Endothelial cell of umbilical vein (primary cell): ENCODE data around the gene PPP5C. TPM values are rescaled to one million over a fixed set of nuclear protein-coding genes. Genes with fewer than 3 reads are reported as not detected.

Experiments used
- BruUV-seq: library from RNA; stranded (reverse); fragments of 400-500 nt; replicated peaks from 2 replicates; lab custom pipeline; 2021; lab: Mats Ljungman, UMichigan
- CTCF ChIA-PET: fragments of 300-600, 350-600 bp; sonication (Branson Sonifier 250); formaldehyde crosslinking; loops from one replicate; lab custom pipeline; 2021; ENCODE audit warnings: antibody characterized with exemption, inconsistent platforms; lab: Charles Lee
- POLR2A ChIA-PET: fragments of 300-600, 350-600 bp; sonication (Branson Sonifier 250); formaldehyde crosslinking; loops from one replicate; lab custom pipeline; 2021; ENCODE audit warnings: antibody characterized with exemption, inconsistent platforms; lab: Charles Lee
- DNase-seq: peaks from one replicate; pipeline ENCODE4 v3.0.0-alpha.2; 2011; ENCODE audit warnings: low read depth, low spot score
- FAIRE-seq: peaks from 2 replicates; lab custom pipeline; 2011; peaks lifted over from hg19 to GRCh38; lab: Jason Lieb, UNC
- H2AFZ ChIP-seq: 2 replicates; pipeline ENCODE4 v1.6.0; 2012; ENCODE audit warnings: low read depth, low read length, control low read depth, inconsistent platforms
- H3K27ac ChIP-seq: 2 replicates; pipeline ENCODE4 v1.5.1; 2011; ENCODE audit warnings: low read depth, mild to moderate bottlenecking, control low read depth, low read length, moderate library complexity; ENCODE audit not compliant: insufficient read depth
- H3K27me3 ChIP-seq, 2 experiments: 2 replicates each; pipeline versions ENCODE4 v1.6.0 to v1.6.1; 2011; ENCODE audit warnings: low read length in 2 of 2, mixed read lengths in 1 of 2; ENCODE audit not compliant: control insufficient read depth in 2 of 2, insufficient read depth in 2 of 2
- H3K36me3 ChIP-seq, 2 experiments: 2 replicates in 1 of 2; 3 replicates in 1 of 2; pipeline ENCODE4 v1.5.1; 2011; ENCODE audit warnings: low read length in 2 of 2, mild to moderate bottlenecking in 1 of 2, moderate library complexity in 1 of 2; ENCODE audit not compliant: control insufficient read depth in 2 of 2, insufficient read depth in 2 of 2; ENCODE audit errors: extremely low read depth in 1 of 2
- H3K4me1 ChIP-seq: 3 replicates; pipeline ENCODE4 v1.5.1; 2011; ENCODE audit warnings: mild to moderate bottlenecking, low read length; ENCODE audit not compliant: control insufficient read depth, insufficient read depth; ENCODE audit errors: extremely low read depth
- H3K4me2 ChIP-seq: 2 replicates; pipeline ENCODE4 v1.6.1; 2011; ENCODE audit warnings: low read length, control low read depth, mixed read lengths; ENCODE audit not compliant: insufficient read depth
- H3K4me3 ChIP-seq, 3 experiments: fragments of 200-600 bp in 1 of 3; sonication (generic), shearing (Covaris generic) in 1 of 3; replicated peaks in 1 of 3; 2 replicates each; pipeline ENCODE4 v1.5.1; 2011 to 2016; ENCODE audit warnings: control low read depth in 3 of 3, low read length in 3 of 3, mild to moderate bottlenecking in 2 of 3, inconsistent platforms in 1 of 3, low read depth in 1 of 3, moderate library complexity in 1 of 3; ENCODE audit not compliant: insufficient read depth in 1 of 3
- H3K79me2 ChIP-seq: 2 replicates; pipeline ENCODE4 v1.6.0; 2012; ENCODE audit warnings: low read length, inconsistent platforms; ENCODE audit not compliant: control insufficient read depth, insufficient read depth
- H3K9ac ChIP-seq: replicated peaks from 2 replicates; pipeline ENCODE3; 2011; ENCODE audit warnings: low read length, control low read depth; ENCODE audit not compliant: insufficient read depth; ENCODE audit errors: extremely low read depth
- H3K9me1 ChIP-seq: replicated peaks from 3 replicates; pipeline ENCODE4 v1.6.0; 2011; ENCODE audit warnings: mild to moderate bottlenecking, low read length; ENCODE audit not compliant: control insufficient read depth, insufficient read depth; ENCODE audit errors: extremely low read depth
- H3K9me3 ChIP-seq: replicated peaks from 2 replicates; pipeline ENCODE4 v1.5.1; 2012; ENCODE audit warnings: low read length, inconsistent platforms; ENCODE audit not compliant: control insufficient read depth, insufficient read depth
- H4K20me1 ChIP-seq: replicated peaks from 2 replicates; pipeline ENCODE3; 2011; ENCODE audit warnings: mild to moderate bottlenecking, low read length; ENCODE audit not compliant: control insufficient read depth, insufficient read depth; ENCODE audit errors: extremely low read depth
- CTCF ChIP-seq, 2 donors: IDR thresholded peaks; 1 replicate in 1 of 2; 2 replicates in 1 of 2; pipeline ENCODE4 v1.5.1; 2011; ENCODE audit warnings: low read length in 2 of 2, mild to moderate bottlenecking in 2 of 2, moderate library complexity in 2 of 2, control low read depth in 1 of 2, inconsistent platforms in 1 of 2, low read depth in 1 of 2; ENCODE audit not compliant: insufficient read depth in 1 of 2; ENCODE audit errors: extremely low read depth in 1 of 2
- EZH2 ChIP-seq: IDR thresholded peaks from 2 replicates; pipeline ENCODE4 v1.6.1; 2012; ENCODE audit warnings: borderline replicate concordance, low read depth, mild to moderate bottlenecking, moderate library complexity, low read length, inconsistent platforms; ENCODE audit not compliant: severe bottlenecking
- FOS ChIP-seq: IDR thresholded peaks from 2 replicates; pipeline ENCODE4 v1.6.1; 2011; ENCODE audit warnings: mild to moderate bottlenecking, low read length, moderate library complexity, borderline replicate concordance; ENCODE audit not compliant: insufficient read depth
- GATA2 ChIP-seq: IDR thresholded peaks from 2 replicates; pipeline ENCODE4 v1.7.0; 2011; ENCODE audit warnings: low read depth, mild to moderate bottlenecking, moderate library complexity, mixed read lengths, low read length; ENCODE audit not compliant: insufficient read length, insufficient read depth
- JUN ChIP-seq: IDR thresholded peaks from 2 replicates; pipeline ENCODE4 v1.6.1; 2011; ENCODE audit warnings: borderline replicate concordance, low read depth; ENCODE audit not compliant: insufficient read length, insufficient read depth
- MAX ChIP-seq: IDR thresholded peaks from 2 replicates; pipeline ENCODE4 v1.6.1; 2011; ENCODE audit not compliant: insufficient read depth, insufficient read length
- MYC ChIP-seq: IDR thresholded peaks from one replicate; pipeline ENCODE4 v1.6.1; 2011; ENCODE audit warnings: mild to moderate bottlenecking, low read depth, low read length
- POLR2A ChIP-seq: IDR thresholded peaks from 2 replicates; pipeline ENCODE4 v1.6.1; 2012; ENCODE audit warnings: low read depth, mild to moderate bottlenecking, control low read depth, low read length
- POLR2AphosphoS5 ChIP-seq: IDR thresholded peaks from 2 replicates; pipeline ENCODE4 v1.6.1; 2012; ENCODE audit warnings: low read depth, mild to moderate bottlenecking, control low read depth, low read length, moderate library complexity; ENCODE audit not compliant: insufficient read depth
- dilution Hi-C: fragments of 300-500 bp; cut with MboI; formaldehyde crosslinking; loops from one replicate; pipeline ENCODE4 v1.15.0; 2019; ENCODE audit warnings: low sequenced_read_pairs; ENCODE audit not compliant: extremely low pct_ligation_motif_present
- intact Hi-C: fragments of 100-400 bp; cut with micrococcal nuclease; formaldehyde crosslinking; loops from one replicate; pipeline ENCODE4 v1.10.0; 2022
- polyA plus RNA-seq, 4 experiments: library from polyadenylated mRNA; depleted of rRNA in 3 of 4; stranded (reverse) in 3 of 4; unstranded in 1 of 4; fragments of >200 nt; gene quantifications; 2 replicates each; pipeline versions ENCODE4 v1.2.1 to v1.2.3, GENCODE V29; 2011 to 2012; ENCODE audit warnings: missing spikeins in 1 of 4
- total RNA-seq: library from RNA; stranded (reverse); gene quantifications from 2 replicates; pipeline ENCODE4 v1.2.3, GENCODE V29; 2021

The PPP5C gene
- total and polyA plus RNA-seq, 2 donors (not counting 3 experiments of a cell fraction or from before 2014, with no cell fraction given), result 114 to 172 TPM

- no peaks in the 10 kb centered on the region for H3K36me3 ChIP-seq
- H3K9ac ChIP-seq, result no peak overlapping the region
- no peaks in the 10 kb centered on the region for H3K27me3 ChIP-seq
- no peak overlapping the region for H2AFZ ChIP-seq
- no peaks in the 10 kb centered on the region for H3K79me2 ChIP-seq
- H3K4me1 ChIP-seq, result no peaks in the 10 kb centered on the region
- H3K4me2 ChIP-seq, result no peak overlapping the region
- BruUV-seq, result no TSS peak
- H3K9me1 ChIP-seq, result no peaks in the 10 kb centered on the region
- TF ChIP-seq CTCF (IDR thresholded peaks at IDR 0.05; ENCODE audit: extremely low read depth in 1 of 2, insufficient read depth in 1 of 2, low read depth in 1 of 2, low read length in 2 of 2) (no peak), POLR2AphosphoS5 (no peak), GATA2 (no peak), MYC (no peak), JUN (no peak)
- no peaks in the 10 kb centered on the region for H3K9me3 ChIP-seq
- H4K20me1 ChIP-seq, result no peaks in the 10 kb centered on the region
- no peak for FAIRE-seq
- no peak overlapping the region for H3K4me3 ChIP-seq
- no peak overlapping the region for H3K27ac ChIP-seq
- ChIA-PET CTCF (interaction anchor here (1.2 kb wide), 1 partner anchor 57 kb away, joined by 4 read pairs; no protein-coding TSS in a partner anchor), POLR2A (no interaction called here)
- intact Hi-C loops (no loop called here), dilution Hi-C loops (no loop called here)
- DNase-seq, result no peak
These were observed 9.4 kb upstream of the PPP5C start for GRCh38 chr19:46337487-46337886.

GRCh38 chr19:46339446-46339845 is 7.4 kb upstream of the PPP5C start:
- H3K9me3 ChIP-seq, result no peaks in the 10 kb centered on the region
- no peak for TF ChIP-seq JUN
- TF ChIP-seq EZH2, result no peak
- TF ChIP-seq CTCF (IDR thresholded peaks at IDR 0.05; ENCODE audit: extremely low read depth in 1 of 2, insufficient read depth in 1 of 2, low read depth in 1 of 2, low read length in 2 of 2), result no peak
- TF ChIP-seq POLR2AphosphoS5, result no peak
- no peak for TF ChIP-seq MYC
- TF ChIP-seq POLR2A, result no peak
- TF ChIP-seq GATA2, result no peak
- TF ChIP-seq MAX, result no peak
- no peak for TF ChIP-seq FOS
- ChIA-PET CTCF (interaction anchor here (1.3 kb wide), 1 partner anchor 59 kb away, joined by 3 read pairs; no protein-coding TSS in a partner anchor), POLR2A (no interaction called here)
- no peaks in the 10 kb centered on the region for H3K27me3 ChIP-seq
- H3K4me2 ChIP-seq, result no peak overlapping the region
- no TSS peak for BruUV-seq
- no peaks in the 10 kb centered on the region for H3K79me2 ChIP-seq
- H3K4me3 ChIP-seq, result no peak overlapping the region
- H4K20me1 ChIP-seq, result no peaks in the 10 kb centered on the region
- no peak overlapping the region for H2AFZ ChIP-seq
- no peaks in the 10 kb centered on the region for H3K4me1 ChIP-seq
- no peak overlapping the region for H3K9ac ChIP-seq
- no peak for FAIRE-seq
- no peak overlapping the region for H3K27ac ChIP-seq
- DNase-seq, result no peak
- dilution Hi-C loops, result no loop called here
- no peaks in the 10 kb centered on the region for H3K36me3 ChIP-seq
- intact Hi-C loops, result no loop called here
- H3K9me1 ChIP-seq, result no peaks in the 10 kb centered on the region
